GM20431 (cell line): ENCODE data around the gene CDH5.
"Not testable (repeated sequence)": the region's sequence is repeated elsewhere in the genome, so short reads cannot be mapped to it uniquely, and the experiment has no call there.

ENCODE experiments used
- in situ Hi-C: fragments of 300-500 bp; cut with MseI, MboI; formaldehyde crosslinking; loops from one replicate; pipeline ENCODE4 v1.15.0; 2020; ENCODE audit warnings: low sequenced_read_pairs; ENCODE audit not compliant: unreplicated experiment

The CDH5 gene

GRCh38 chr16:66447491-66447890 is 81.0 kb downstream of the CDH5 start:
- in situ Hi-C loops: no loop called here

GRCh38 chr16:66451548-66451947 is 85.1 kb downstream of the CDH5 start:
- in situ Hi-C loops: no loop called here

DNA sequence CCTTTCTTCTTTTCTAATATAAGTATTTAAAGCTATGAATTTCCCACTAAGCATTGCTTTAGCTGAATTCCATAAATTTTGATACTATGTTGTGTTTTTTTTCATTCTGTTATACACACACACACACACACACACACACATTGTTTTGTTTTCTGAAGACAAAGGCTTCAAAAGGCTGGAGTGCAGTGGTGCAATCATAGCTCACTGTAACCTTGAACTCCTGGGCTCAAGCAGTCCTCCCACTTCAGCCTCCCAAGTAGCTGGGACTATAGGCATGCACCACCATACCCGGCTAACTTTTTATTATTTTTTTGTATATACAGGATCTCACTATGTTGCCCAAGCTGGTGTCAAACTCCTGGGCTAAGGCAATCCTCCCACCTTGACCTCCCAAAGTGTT is 86.7 kb downstream of the CDH5 start:
- in situ Hi-C loops: not testable (repeated sequence)
